GM12878 (cell line): ENCODE results near the gene SAYSD1.

Experiments
- BCL11A ChIP-seq: IDR thresholded peaks from 2 replicates; pipeline ENCODE4 v1.6.1; 2011; ENCODE audit warnings: low read depth, low read length
- BHLHE40 ChIP-seq, 2 experiments: fragments of 450-650 bp in 1 of 2; IDR thresholded peaks; 2 replicates each; pipeline ENCODE4 v1.6.1; 2011 to 2017; ENCODE audit warnings: low read depth in 2 of 2, borderline replicate concordance in 1 of 2, improper control_type of control experiment in 1 of 2, low read length in 1 of 2, mild to moderate bottlenecking in 1 of 2
- DPF2 ChIP-seq: fragments of 450-650 bp; IDR thresholded peaks from 2 replicates; pipeline ENCODE4 v1.6.1; 2017; ENCODE audit warnings: mild to moderate bottlenecking
- EP300 ChIP-seq, 2 experiments: fragments of 150-350 bp in 1 of 2; IDR thresholded peaks; 2 replicates each; pipeline ENCODE4 v1.6.1; 2011 to 2012; ENCODE audit warnings: low read depth in 2 of 2, low read length in 2 of 2, borderline replicate concordance in 1 of 2, improper control_type of control experiment in 1 of 2, inconsistent platforms in 1 of 2; ENCODE audit not compliant: control insufficient read depth in 1 of 2
- NKRF ChIP-seq: fragments of 450-650 bp; conservative IDR thresholded peaks from 2 replicates; pipeline ENCODE4 v1.6.1; 2017; ENCODE audit warnings: mild to moderate bottlenecking, moderate library complexity
- POLR2A ChIP-seq: IDR thresholded peaks from 2 replicates; pipeline ENCODE4 v1.6.1; 2011; ENCODE audit warnings: low read depth, mild to moderate bottlenecking, low read length
- POLR2AphosphoS5 ChIP-seq: IDR thresholded peaks from 2 replicates; pipeline ENCODE4 v1.6.1; 2011; ENCODE audit warnings: mild to moderate bottlenecking, low read length, inconsistent platforms
- SMAD1 ChIP-seq: fragments of 450-650 bp; IDR thresholded peaks from 2 replicates; pipeline ENCODE4 v1.6.1; 2018; ENCODE audit warnings: mild to moderate bottlenecking, low read depth; ENCODE audit not compliant: partially characterized antibody
- SUZ12 ChIP-seq: fragments of 200-600 bp; sonication (generic); IDR thresholded peaks from one replicate; pipeline ENCODE4 v1.6.1; 2018; ENCODE audit warnings: antibody characterized with exemption, mild to moderate bottlenecking; ENCODE audit not compliant: unreplicated experiment
- ZNF274 ChIP-seq: IDR thresholded peaks from one replicate; pipeline ENCODE4 v1.8.0; 2011; ENCODE audit not compliant: insufficient read length, insufficient read depth
- TF ChIP-seq, protein P1 (sequence below): IDR thresholded peaks from 2 replicates; pipeline ENCODE4 v1.6.1; 2012; ENCODE audit warnings: low read depth, low read length, improper control_type of control experiment
- TF ChIP-seq, protein P2 (sequence below), 3 experiments: IDR thresholded peaks in 2 of 3; conservative IDR thresholded peaks in 1 of 3; 2 replicates each; pipeline ENCODE4 v1.5.1; 2011; ENCODE audit warnings: low read depth in 3 of 3, low read length in 3 of 3, mild to moderate bottlenecking in 3 of 3, control low read depth in 2 of 3, moderate library complexity in 2 of 3, inconsistent platforms in 1 of 3, mixed read lengths in 1 of 3; ENCODE audit not compliant: control insufficient read depth in 2 of 3, insufficient read depth in 1 of 3; ENCODE audit errors: extremely low read depth in 1 of 3
- TF ChIP-seq, protein P3 (sequence below): IDR thresholded peaks from 2 replicates; pipeline ENCODE4 v1.6.1; 2011; ENCODE audit warnings: low read depth, mild to moderate bottlenecking, low read length, moderate library complexity, borderline replicate concordance; ENCODE audit errors: extremely low read depth

GRCh38 chr6:39102821-39103136 lies 12.2 kb downstream of the SAYSD1 start:
- TF ChIP-seq NKRF = no peak
- TF ChIP-seq, protein P1, sequence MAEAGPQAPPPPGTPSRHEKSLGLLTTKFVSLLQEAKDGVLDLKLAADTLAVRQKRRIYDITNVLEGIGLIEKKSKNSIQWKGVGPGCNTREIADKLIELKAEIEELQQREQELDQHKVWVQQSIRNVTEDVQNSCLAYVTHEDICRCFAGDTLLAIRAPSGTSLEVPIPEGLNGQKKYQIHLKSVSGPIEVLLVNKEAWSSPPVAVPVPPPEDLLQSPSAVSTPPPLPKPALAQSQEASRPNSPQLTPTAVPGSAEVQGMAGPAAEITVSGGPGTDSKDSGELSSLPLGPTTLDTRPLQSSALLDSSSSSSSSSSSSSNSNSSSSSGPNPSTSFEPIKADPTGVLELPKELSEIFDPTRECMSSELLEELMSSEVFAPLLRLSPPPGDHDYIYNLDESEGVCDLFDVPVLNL = no peak
- no peak for TF ChIP-seq POLR2A
- TF ChIP-seq, protein P2, sequence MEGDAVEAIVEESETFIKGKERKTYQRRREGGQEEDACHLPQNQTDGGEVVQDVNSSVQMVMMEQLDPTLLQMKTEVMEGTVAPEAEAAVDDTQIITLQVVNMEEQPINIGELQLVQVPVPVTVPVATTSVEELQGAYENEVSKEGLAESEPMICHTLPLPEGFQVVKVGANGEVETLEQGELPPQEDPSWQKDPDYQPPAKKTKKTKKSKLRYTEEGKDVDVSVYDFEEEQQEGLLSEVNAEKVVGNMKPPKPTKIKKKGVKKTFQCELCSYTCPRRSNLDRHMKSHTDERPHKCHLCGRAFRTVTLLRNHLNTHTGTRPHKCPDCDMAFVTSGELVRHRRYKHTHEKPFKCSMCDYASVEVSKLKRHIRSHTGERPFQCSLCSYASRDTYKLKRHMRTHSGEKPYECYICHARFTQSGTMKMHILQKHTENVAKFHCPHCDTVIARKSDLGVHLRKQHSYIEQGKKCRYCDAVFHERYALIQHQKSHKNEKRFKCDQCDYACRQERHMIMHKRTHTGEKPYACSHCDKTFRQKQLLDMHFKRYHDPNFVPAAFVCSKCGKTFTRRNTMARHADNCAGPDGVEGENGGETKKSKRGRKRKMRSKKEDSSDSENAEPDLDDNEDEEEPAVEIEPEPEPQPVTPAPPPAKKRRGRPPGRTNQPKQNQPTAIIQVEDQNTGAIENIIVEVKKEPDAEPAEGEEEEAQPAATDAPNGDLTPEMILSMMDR (IDR thresholded peaks at IDR 0.05 in 2 of 3, conservative IDR thresholded peaks at IDR 0.05 in 1 of 3; ENCODE audit: control insufficient read depth in 2 of 3, extremely low read depth in 1 of 3, insufficient read depth in 1 of 3, low read depth in 3 of 3, low read length in 3 of 3) = no peak
- no peak for TF ChIP-seq DPF2
- TF ChIP-seq ZNF274 = no peak
- no peak for TF ChIP-seq BHLHE40 (IDR thresholded peaks at IDR 0.05; ENCODE audit: borderline replicate concordance in 1 of 2, low read depth in 2 of 2, low read length in 1 of 2)
- TF ChIP-seq SUZ12 = no peak
- TF ChIP-seq, protein P3, sequence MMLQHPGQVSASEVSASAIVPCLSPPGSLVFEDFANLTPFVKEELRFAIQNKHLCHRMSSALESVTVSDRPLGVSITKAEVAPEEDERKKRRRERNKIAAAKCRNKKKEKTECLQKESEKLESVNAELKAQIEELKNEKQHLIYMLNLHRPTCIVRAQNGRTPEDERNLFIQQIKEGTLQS = no peak
- no peak for TF ChIP-seq SMAD1
- TF ChIP-seq POLR2AphosphoS5 = no peak
- TF ChIP-seq EP300 (IDR thresholded peaks at IDR 0.05; ENCODE audit: borderline replicate concordance in 1 of 2, control insufficient read depth in 1 of 2, low read depth in 2 of 2, low read length in 2 of 2) = no peak
- no peak for TF ChIP-seq BCL11A
